Endothelial cell of umbilical vein (primary cell): ENCODE results near the gene ADM2. TPM values are rescaled to one million over a fixed set of nuclear protein-coding genes. Genes with fewer than 3 reads are reported as not detected.

ENCODE experiments used
- BruUV-seq: library from RNA; stranded (reverse); fragments of 400-500 nt; replicated peaks from 2 replicates; lab custom pipeline; 2021; lab: Mats Ljungman, UMichigan
- CTCF ChIA-PET: fragments of 300-600, 350-600 bp; sonication (Branson Sonifier 250); formaldehyde crosslinking; loops from one replicate; lab custom pipeline; 2021; ENCODE audit warnings: antibody characterized with exemption, inconsistent platforms; lab: Charles Lee
- POLR2A ChIA-PET: fragments of 300-600, 350-600 bp; sonication (Branson Sonifier 250); formaldehyde crosslinking; loops from one replicate; lab custom pipeline; 2021; ENCODE audit warnings: antibody characterized with exemption, inconsistent platforms; lab: Charles Lee
- DNase-seq: peaks from one replicate; pipeline ENCODE4 v3.0.0-alpha.2; 2011; ENCODE audit warnings: low read depth, low spot score
- FAIRE-seq: peaks from 2 replicates; lab custom pipeline; 2011; peaks lifted over from hg19 to GRCh38; lab: Jason Lieb, UNC
- H2AFZ ChIP-seq: 2 replicates; pipeline ENCODE4 v1.6.0; 2012; ENCODE audit warnings: low read depth, low read length, control low read depth, inconsistent platforms
- H3K27ac ChIP-seq: 2 replicates; pipeline ENCODE4 v1.5.1; 2011; ENCODE audit warnings: low read depth, mild to moderate bottlenecking, control low read depth, low read length, moderate library complexity; ENCODE audit not compliant: insufficient read depth
- H3K27me3 ChIP-seq, 2 experiments: 2 replicates each; pipeline versions ENCODE4 v1.6.0 to v1.6.1; 2011; ENCODE audit warnings: low read length in 2 of 2, mixed read lengths in 1 of 2; ENCODE audit not compliant: control insufficient read depth in 2 of 2, insufficient read depth in 2 of 2
- H3K36me3 ChIP-seq, 2 experiments: 2 replicates in 1 of 2; 3 replicates in 1 of 2; pipeline ENCODE4 v1.5.1; 2011; ENCODE audit warnings: low read length in 2 of 2, mild to moderate bottlenecking in 1 of 2, moderate library complexity in 1 of 2; ENCODE audit not compliant: control insufficient read depth in 2 of 2, insufficient read depth in 2 of 2; ENCODE audit errors: extremely low read depth in 1 of 2
- H3K4me1 ChIP-seq: 3 replicates; pipeline ENCODE4 v1.5.1; 2011; ENCODE audit warnings: mild to moderate bottlenecking, low read length; ENCODE audit not compliant: control insufficient read depth, insufficient read depth; ENCODE audit errors: extremely low read depth
- H3K4me2 ChIP-seq: 2 replicates; pipeline ENCODE4 v1.6.1; 2011; ENCODE audit warnings: low read length, control low read depth, mixed read lengths; ENCODE audit not compliant: insufficient read depth
- H3K4me3 ChIP-seq, 3 experiments: fragments of 200-600 bp in 1 of 3; sonication (generic), shearing (Covaris generic) in 1 of 3; replicated peaks in 1 of 3; 2 replicates each; pipeline ENCODE4 v1.5.1; 2011 to 2016; ENCODE audit warnings: control low read depth in 3 of 3, low read length in 3 of 3, mild to moderate bottlenecking in 2 of 3, inconsistent platforms in 1 of 3, low read depth in 1 of 3, moderate library complexity in 1 of 3; ENCODE audit not compliant: insufficient read depth in 1 of 3
- H3K79me2 ChIP-seq: 2 replicates; pipeline ENCODE4 v1.6.0; 2012; ENCODE audit warnings: low read length, inconsistent platforms; ENCODE audit not compliant: control insufficient read depth, insufficient read depth
- H3K9ac ChIP-seq: replicated peaks from 2 replicates; pipeline ENCODE3; 2011; ENCODE audit warnings: low read length, control low read depth; ENCODE audit not compliant: insufficient read depth; ENCODE audit errors: extremely low read depth
- H3K9me1 ChIP-seq: replicated peaks from 3 replicates; pipeline ENCODE4 v1.6.0; 2011; ENCODE audit warnings: mild to moderate bottlenecking, low read length; ENCODE audit not compliant: control insufficient read depth, insufficient read depth; ENCODE audit errors: extremely low read depth
- H3K9me3 ChIP-seq: replicated peaks from 2 replicates; pipeline ENCODE4 v1.5.1; 2012; ENCODE audit warnings: low read length, inconsistent platforms; ENCODE audit not compliant: control insufficient read depth, insufficient read depth
- H4K20me1 ChIP-seq: replicated peaks from 2 replicates; pipeline ENCODE3; 2011; ENCODE audit warnings: mild to moderate bottlenecking, low read length; ENCODE audit not compliant: control insufficient read depth, insufficient read depth; ENCODE audit errors: extremely low read depth
- EZH2 ChIP-seq: IDR thresholded peaks from 2 replicates; pipeline ENCODE4 v1.6.1; 2012; ENCODE audit warnings: borderline replicate concordance, low read depth, mild to moderate bottlenecking, moderate library complexity, low read length, inconsistent platforms; ENCODE audit not compliant: severe bottlenecking
- FOS ChIP-seq: IDR thresholded peaks from 2 replicates; pipeline ENCODE4 v1.6.1; 2011; ENCODE audit warnings: mild to moderate bottlenecking, low read length, moderate library complexity, borderline replicate concordance; ENCODE audit not compliant: insufficient read depth
- GATA2 ChIP-seq: IDR thresholded peaks from 2 replicates; pipeline ENCODE4 v1.7.0; 2011; ENCODE audit warnings: low read depth, mild to moderate bottlenecking, moderate library complexity, mixed read lengths, low read length; ENCODE audit not compliant: insufficient read length, insufficient read depth
- JUN ChIP-seq: IDR thresholded peaks from 2 replicates; pipeline ENCODE4 v1.6.1; 2011; ENCODE audit warnings: borderline replicate concordance, low read depth; ENCODE audit not compliant: insufficient read length, insufficient read depth
- MYC ChIP-seq: IDR thresholded peaks from one replicate; pipeline ENCODE4 v1.6.1; 2011; ENCODE audit warnings: mild to moderate bottlenecking, low read depth, low read length
- POLR2A ChIP-seq: IDR thresholded peaks from 2 replicates; pipeline ENCODE4 v1.6.1; 2012; ENCODE audit warnings: low read depth, mild to moderate bottlenecking, control low read depth, low read length
- POLR2AphosphoS5 ChIP-seq: IDR thresholded peaks from 2 replicates; pipeline ENCODE4 v1.6.1; 2012; ENCODE audit warnings: low read depth, mild to moderate bottlenecking, control low read depth, low read length, moderate library complexity; ENCODE audit not compliant: insufficient read depth
- dilution Hi-C: fragments of 300-500 bp; cut with MboI; formaldehyde crosslinking; loops from one replicate; pipeline ENCODE4 v1.15.0; 2019; ENCODE audit warnings: low sequenced_read_pairs; ENCODE audit not compliant: extremely low pct_ligation_motif_present
- intact Hi-C: fragments of 100-400 bp; cut with micrococcal nuclease; formaldehyde crosslinking; loops from one replicate; pipeline ENCODE4 v1.10.0; 2022
- polyA plus RNA-seq, 4 experiments: library from polyadenylated mRNA; depleted of rRNA in 3 of 4; stranded (reverse) in 3 of 4; unstranded in 1 of 4; fragments of >200 nt; gene quantifications; 2 replicates each; pipeline versions ENCODE4 v1.2.1 to v1.2.3, GENCODE V29; 2011 to 2012; ENCODE audit warnings: missing spikeins in 1 of 4
- total RNA-seq: library from RNA; stranded (reverse); gene quantifications from 2 replicates; pipeline ENCODE4 v1.2.3, GENCODE V29; 2021
- TF ChIP-seq, protein P1 (sequence below), 2 donors: IDR thresholded peaks; 1 replicate in 1 of 2; 2 replicates in 1 of 2; pipeline ENCODE4 v1.5.1; 2011; ENCODE audit warnings: low read length in 2 of 2, mild to moderate bottlenecking in 2 of 2, moderate library complexity in 2 of 2, control low read depth in 1 of 2, inconsistent platforms in 1 of 2, low read depth in 1 of 2; ENCODE audit not compliant: insufficient read depth in 1 of 2; ENCODE audit errors: extremely low read depth in 1 of 2
- TF ChIP-seq, protein P2 (sequence below): IDR thresholded peaks from 2 replicates; pipeline ENCODE4 v1.6.1; 2011; ENCODE audit not compliant: insufficient read depth, insufficient read length

The ADM2 gene
- total and polyA plus RNA-seq, 2 donors (not counting 3 experiments of a cell fraction or from before 2014, with no cell fraction given) = 0.28 to 1.5 TPM

DNA sequence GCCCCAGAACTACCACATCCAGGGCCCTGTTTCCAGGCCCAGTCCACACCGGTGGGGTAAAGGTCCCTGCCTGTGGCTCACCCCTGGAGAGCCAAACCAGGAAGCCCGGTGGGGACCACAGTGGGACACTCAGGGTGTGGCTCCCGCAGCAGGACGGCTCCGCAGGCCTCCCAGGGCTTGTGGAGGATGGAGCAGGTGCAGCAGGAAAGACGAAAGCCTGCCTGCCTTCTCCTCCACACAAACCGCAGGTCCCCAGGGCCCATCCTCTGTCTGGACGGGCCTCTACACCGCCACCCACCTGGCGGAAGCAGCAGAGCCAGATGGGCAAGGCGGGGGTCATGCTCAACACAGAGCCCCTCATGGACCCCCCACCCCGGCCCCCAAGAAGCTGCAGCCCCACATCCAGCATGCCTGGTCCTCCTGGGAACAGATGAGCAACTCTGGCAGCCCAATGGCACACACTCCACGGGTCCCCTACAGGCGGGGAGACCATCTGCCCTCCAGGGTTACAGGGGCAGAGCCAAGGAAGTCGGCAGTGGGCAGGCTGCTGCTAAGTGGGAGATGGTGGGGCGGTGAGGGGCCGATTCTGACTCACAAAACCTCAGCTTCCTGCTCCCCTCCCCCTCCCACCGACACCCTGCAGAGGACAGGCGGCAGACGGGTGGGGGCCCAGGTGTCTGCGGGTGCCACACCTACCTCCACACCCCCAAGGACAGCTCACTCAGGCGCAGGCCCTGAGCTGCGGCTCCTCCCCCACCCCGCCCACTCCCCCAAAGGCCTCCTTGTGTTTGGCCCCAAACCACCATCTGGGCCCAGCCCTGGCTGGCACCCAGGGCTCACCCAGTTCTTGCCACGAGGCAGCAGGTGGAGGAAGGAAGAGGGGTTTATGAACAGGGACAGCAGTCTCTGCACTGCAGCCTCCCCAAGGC, 11.7 kb upstream of the ADM2 start:
- FAIRE-seq = no peak
- peaks cover 0 to 27% of the 10 kb centered on the region in 2 experiments for H3K36me3 ChIP-seq
- dilution Hi-C loops (no loop called here), intact Hi-C loops (no loop called here)
- H4K20me1 ChIP-seq = peaks cover 3% of the 10 kb centered on the region
- H3K9me1 ChIP-seq = no peaks in the 10 kb centered on the region
- BruUV-seq = no TSS peak
- peaks cover 17% of the 10 kb centered on the region for H3K4me1 ChIP-seq
- H3K4me2 ChIP-seq = no peak overlapping the region
- ChIA-PET CTCF (interaction anchor here (0.5 to 1.3 kb wide), 4 partner anchors 28 to 199 kb away, joined by 3 read pairs; partner anchors contain the start of gene SCO2), POLR2A (no interaction called here)
- no peak for DNase-seq
- H3K4me3 ChIP-seq = no peak overlapping the region
- no peak overlapping the region for H3K27ac ChIP-seq
- H3K9ac ChIP-seq = no peak overlapping the region
- no peak overlapping the region for H2AFZ ChIP-seq
- no peaks in the 10 kb centered on the region for H3K9me3 ChIP-seq
- H3K27me3 ChIP-seq = no peaks in the 10 kb centered on the region
- TF ChIP-seq, protein P1, sequence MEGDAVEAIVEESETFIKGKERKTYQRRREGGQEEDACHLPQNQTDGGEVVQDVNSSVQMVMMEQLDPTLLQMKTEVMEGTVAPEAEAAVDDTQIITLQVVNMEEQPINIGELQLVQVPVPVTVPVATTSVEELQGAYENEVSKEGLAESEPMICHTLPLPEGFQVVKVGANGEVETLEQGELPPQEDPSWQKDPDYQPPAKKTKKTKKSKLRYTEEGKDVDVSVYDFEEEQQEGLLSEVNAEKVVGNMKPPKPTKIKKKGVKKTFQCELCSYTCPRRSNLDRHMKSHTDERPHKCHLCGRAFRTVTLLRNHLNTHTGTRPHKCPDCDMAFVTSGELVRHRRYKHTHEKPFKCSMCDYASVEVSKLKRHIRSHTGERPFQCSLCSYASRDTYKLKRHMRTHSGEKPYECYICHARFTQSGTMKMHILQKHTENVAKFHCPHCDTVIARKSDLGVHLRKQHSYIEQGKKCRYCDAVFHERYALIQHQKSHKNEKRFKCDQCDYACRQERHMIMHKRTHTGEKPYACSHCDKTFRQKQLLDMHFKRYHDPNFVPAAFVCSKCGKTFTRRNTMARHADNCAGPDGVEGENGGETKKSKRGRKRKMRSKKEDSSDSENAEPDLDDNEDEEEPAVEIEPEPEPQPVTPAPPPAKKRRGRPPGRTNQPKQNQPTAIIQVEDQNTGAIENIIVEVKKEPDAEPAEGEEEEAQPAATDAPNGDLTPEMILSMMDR (IDR thresholded peaks at IDR 0.05; ENCODE audit: extremely low read depth in 1 of 2, insufficient read depth in 1 of 2, low read depth in 1 of 2, low read length in 2 of 2) = no peak
- no peak for TF ChIP-seq MYC
- no peak for TF ChIP-seq GATA2
- no peak for TF ChIP-seq EZH2
- TF ChIP-seq POLR2AphosphoS5 = no peak
- TF ChIP-seq POLR2A = no peak
- TF ChIP-seq, protein P2, sequence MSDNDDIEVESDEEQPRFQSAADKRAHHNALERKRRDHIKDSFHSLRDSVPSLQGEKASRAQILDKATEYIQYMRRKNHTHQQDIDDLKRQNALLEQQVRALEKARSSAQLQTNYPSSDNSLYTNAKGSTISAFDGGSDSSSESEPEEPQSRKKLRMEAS = no peak
- TF ChIP-seq FOS = no peak
- no peak for TF ChIP-seq JUN
- H3K79me2 ChIP-seq = peaks cover 65% of the 10 kb centered on the region
